Osteoblast (primary cell): Measurements from ENCODE around the gene SH3RF2. TPM values are rescaled to one million over a fixed set of nuclear protein-coding genes. Genes with fewer than 3 reads are reported as not detected.
"Not testable (repeated sequence)": the region's sequence is repeated elsewhere in the genome, so short reads cannot be mapped to it uniquely, and the experiment has no call there.

Experiments used
- DNase-seq: peaks from one replicate; pipeline ENCODE4 v3.0.0; 2011; ENCODE audit warnings: low spot score, mixed read lengths; ENCODE audit not compliant: insufficient read length; ENCODE audit errors: missing footprints
- H2AFZ ChIP-seq: 2 replicates; pipeline ENCODE4 v1.6.0; 2011; ENCODE audit warnings: mild to moderate bottlenecking, low read length
- H3K27ac ChIP-seq: 2 replicates; pipeline ENCODE4 v1.5.1; 2011; ENCODE audit warnings: mild to moderate bottlenecking, low read depth, low read length, moderate library complexity
- H3K27me3 ChIP-seq: 2 replicates; pipeline ENCODE4 v1.6.0; 2012; ENCODE audit warnings: mild to moderate bottlenecking, control low read depth, inconsistent platforms, low read length, moderate library complexity; ENCODE audit not compliant: insufficient read depth
- H3K36me3 ChIP-seq: 2 replicates; pipeline ENCODE4 v1.5.1; 2011; ENCODE audit warnings: mild to moderate bottlenecking, low read length, control low read depth, moderate library complexity; ENCODE audit not compliant: insufficient read depth
- H3K4me1 ChIP-seq: 2 replicates; pipeline ENCODE4 v1.5.1; 2011; ENCODE audit warnings: mild to moderate bottlenecking, low read length, control low read depth, moderate library complexity; ENCODE audit not compliant: insufficient read depth
- H3K4me2 ChIP-seq: 2 replicates; pipeline ENCODE4 v1.6.0; 2011; ENCODE audit warnings: mild to moderate bottlenecking, low read length; ENCODE audit not compliant: insufficient read depth
- H3K4me3 ChIP-seq: fragments of 200-600 bp; sonication (generic); 3 replicates; pipeline ENCODE4 v1.5.1; 2012; ENCODE audit warnings: mild to moderate bottlenecking, low read length, inconsistent platforms; ENCODE audit not compliant: insufficient read depth
- H3K79me2 ChIP-seq: 2 replicates; pipeline ENCODE4 v1.6.0; 2012; ENCODE audit warnings: mild to moderate bottlenecking, low read length, control low read depth, inconsistent platforms; ENCODE audit not compliant: insufficient read depth
- H3K9me3 ChIP-seq: 2 replicates; pipeline ENCODE4 v1.5.1; 2011; ENCODE audit warnings: low read depth, low read length, control low read depth
- H4K20me1 ChIP-seq: 2 replicates; pipeline ENCODE4 v1.6.0; 2012; ENCODE audit warnings: mild to moderate bottlenecking, low read length, control low read depth; ENCODE audit not compliant: insufficient read depth
- CTCF ChIP-seq: IDR thresholded peaks from 2 replicates; pipeline ENCODE4 v1.5.1; 2011; ENCODE audit warnings: mild to moderate bottlenecking, low read depth, low read length, moderate library complexity; ENCODE audit errors: extremely low read depth
- total RNA-seq: library from RNA; depleted of rRNA; stranded (reverse); fragments of >200 nt; gene quantifications from 2 replicates; pipeline ENCODE4 v1.2.3, GENCODE V29; 2012

The SH3RF2 gene
- total RNA-seq, 1 donor: 4.0 TPM

GRCh38 chr5:145889611-145890010 is 46.8 kb upstream of the SH3RF2 start:
- H3K4me3 ChIP-seq: no peak overlapping the region
- no peaks in the 10 kb centered on the region for H3K27me3 ChIP-seq
- no peak overlapping the region for H3K27ac ChIP-seq
- H3K79me2 ChIP-seq: no peaks in the 10 kb centered on the region
- no peaks in the 10 kb centered on the region for H3K4me1 ChIP-seq
- H3K4me2 ChIP-seq: no peak overlapping the region
- DNase-seq: no peak
- no peak overlapping the region for H2AFZ ChIP-seq
- H3K36me3 ChIP-seq: no peaks in the 10 kb centered on the region
- no peak for TF ChIP-seq CTCF
- H4K20me1 ChIP-seq: no peaks in the 10 kb centered on the region
- no peaks in the 10 kb centered on the region for H3K9me3 ChIP-seq

- H3K36me3 ChIP-seq, H3K4me2 ChIP-seq, H3K4me3 ChIP-seq, H3K9me3 ChIP-seq, H2AFZ ChIP-seq, H3K79me2 ChIP-seq, H3K27me3 ChIP-seq, DNase-seq, H3K27ac ChIP-seq, H4K20me1 ChIP-seq, H3K4me1 ChIP-seq: not testable (repeated sequence)
Observed at GRCh38 chr5:145891378-145891777, 45.0 kb upstream of the SH3RF2 start.

- no peaks in the 10 kb centered on the region for H4K20me1 ChIP-seq
- peaks cover 11% of the 10 kb centered on the region for H3K4me1 ChIP-seq
- H3K27me3 ChIP-seq: no peaks in the 10 kb centered on the region
- H3K36me3 ChIP-seq: no peaks in the 10 kb centered on the region
- no peak overlapping the region for H3K4me2 ChIP-seq
- no peak overlapping the region for H3K27ac ChIP-seq
- H3K4me3 ChIP-seq: no peak overlapping the region
- DNase-seq: no peak
- TF ChIP-seq CTCF: no peak
- H2AFZ ChIP-seq: no peak overlapping the region
- H3K9me3 ChIP-seq: no peaks in the 10 kb centered on the region
- no peaks in the 10 kb centered on the region for H3K79me2 ChIP-seq
Observed at GRCh38 chr5:145898171-145898570, 38.2 kb upstream of the SH3RF2 start.

GRCh38 chr5:145902421-145902820 is 34.0 kb upstream of the SH3RF2 start:
- Histone ChIP-seq H3K27me3 (no peaks in the 10 kb centered on the region), H3K4me2 (peak overlapping the region; percentile 29), H3K36me3 (no peaks in the 10 kb centered on the region), H3K27ac (no peak overlapping the region), H3K4me3 (no peak overlapping the region), H2AFZ (no peak overlapping the region), H3K9me3 (no peaks in the 10 kb centered on the region), H3K79me2 (no peaks in the 10 kb centered on the region), H4K20me1 (no peaks in the 10 kb centered on the region), H3K4me1 (peaks cover 31% of the 10 kb centered on the region)
- DNase-seq: no peak
- TF ChIP-seq CTCF: no peak
